ENCODE data around the gene ERBB4.

The ERBB4 gene

GRCh38 chr2:212170382-212170781 lies 368.2 kb downstream of the ERBB4 start:
- Histone ChIP-seq H3K4me2 (ENCODE audit: insufficient read depth, low read length, poor library complexity, severe bottlenecking) (no peak overlapping the region), H4K91ac (ENCODE audit: low read depth, low read length, poor library complexity) (no peak overlapping the region), H2BK120ac (ENCODE audit: low read depth, low read length) (no peak overlapping the region), H3K4me3 (ENCODE audit: low read length in 2 of 2) (no peak overlapping the region), H3K4ac (ENCODE audit: low read length) (no peak overlapping the region), H2AK5ac (ENCODE audit: low read depth, low read length) (no peak overlapping the region), H3K14ac (ENCODE audit: low read length) (no peak overlapping the region), H3K27ac (replicated peaks; ENCODE audit: low read length) (no peak overlapping the region), H2AFZ (ENCODE audit: low read length) (no peak overlapping the region), H3K9ac (ENCODE audit: low read depth, low read length, poor library complexity) (no peak overlapping the region), H3K18ac (ENCODE audit: low read length) (no peak overlapping the region), H3K4me1 (ENCODE audit: control insufficient read depth in 2 of 2, insufficient read depth in 1 of 2, low read depth in 1 of 2, low read length in 2 of 2) (peaks cover 0 to 10% of the 10 kb centered on the region in 2 donors), H2BK12ac (ENCODE audit: low read length) (no peak overlapping the region), H3K27me3 (ENCODE audit: control insufficient read depth in 3 of 3, insufficient read depth in 3 of 3, low read depth in 1 of 3, low read length in 3 of 3) (no peaks in the 10 kb centered on the region), H2BK15ac (ENCODE audit: low read length) (no peak overlapping the region), H3K79me1 (ENCODE audit: low read depth, low read length) (no peaks in the 10 kb centered on the region), H3K23ac (ENCODE audit: low read depth, low read length, poor library complexity) (no peak overlapping the region), H2BK5ac (ENCODE audit: low read length) (no peak overlapping the region), H3K36me3 (replicated peaks in 1 of 2; ENCODE audit: control insufficient read depth in 2 of 2, insufficient read depth in 2 of 2, low read length in 2 of 2) (no peaks in the 10 kb centered on the region), H4K8ac (ENCODE audit: low read depth, low read length) (no peak overlapping the region), H3K9me3 (replicated peaks in 1 of 2; ENCODE audit: control insufficient read depth in 2 of 2, insufficient read depth in 1 of 2, low read depth in 1 of 2, low read length in 2 of 2) (peaks cover 10 to 26% of the 10 kb centered on the region in 2 donors)
- WGBS, 2 donors (ENCODE audit: extremely low coverage in 2 of 2, insufficient read length in 2 of 2, insufficient replicate concordance in 1 of 2), result no CpG with 5 or more reads among the region's 2 CpGs
- DNase-seq (ENCODE audit: low spot score), result no peak

GRCh38 chr2:212158081-212158480 lies 380.5 kb downstream of the ERBB4 start:
- Histone ChIP-seq H3K18ac (ENCODE audit: low read length) (no peak overlapping the region), H4K8ac (ENCODE audit: low read depth, low read length) (no peak overlapping the region), H3K9me3 (replicated peaks in 1 of 2; ENCODE audit: control insufficient read depth in 2 of 2, insufficient read depth in 1 of 2, low read depth in 1 of 2, low read length in 2 of 2) (no peaks in the 10 kb centered on the region), H2BK15ac (ENCODE audit: low read length) (no peak overlapping the region), H2BK120ac (ENCODE audit: low read depth, low read length) (no peak overlapping the region), H3K27ac (replicated peaks; ENCODE audit: low read length) (no peak overlapping the region), H3K14ac (ENCODE audit: low read length) (no peak overlapping the region), H3K27me3 (ENCODE audit: control insufficient read depth in 3 of 3, insufficient read depth in 3 of 3, low read depth in 1 of 3, low read length in 3 of 3) (no peaks in the 10 kb centered on the region), H2AK5ac (ENCODE audit: low read depth, low read length) (no peak overlapping the region), H2BK12ac (ENCODE audit: low read length) (no peak overlapping the region), H2BK5ac (ENCODE audit: low read length) (no peak overlapping the region), H3K4me2 (ENCODE audit: insufficient read depth, low read length, poor library complexity, severe bottlenecking) (no peak overlapping the region), H3K36me3 (replicated peaks in 1 of 2; ENCODE audit: control insufficient read depth in 2 of 2, insufficient read depth in 2 of 2, low read length in 2 of 2) (no peaks in the 10 kb centered on the region), H3K9ac (ENCODE audit: low read depth, low read length, poor library complexity) (no peak overlapping the region), H3K79me1 (ENCODE audit: low read depth, low read length) (no peaks in the 10 kb centered on the region), H3K4ac (ENCODE audit: low read length) (no peak overlapping the region), H3K4me3 (ENCODE audit: low read length in 2 of 2) (no peak overlapping the region), H2AFZ (ENCODE audit: low read length) (no peak overlapping the region), H3K23ac (ENCODE audit: low read depth, low read length, poor library complexity) (no peak overlapping the region), H4K91ac (ENCODE audit: low read depth, low read length, poor library complexity) (no peak overlapping the region), H3K4me1 (ENCODE audit: control insufficient read depth in 2 of 2, insufficient read depth in 1 of 2, low read depth in 1 of 2, low read length in 2 of 2) (peaks cover 1 to 12% of the 10 kb centered on the region in 2 donors)
- WGBS, 2 donors (ENCODE audit: extremely low coverage in 2 of 2, insufficient read length in 2 of 2, insufficient replicate concordance in 1 of 2), result no CpG with 5 or more reads among the region's 1 CpG
- DNase-seq (ENCODE audit: low spot score), result no peak

- no peak overlapping the region for H3K4me2 ChIP-seq (ENCODE audit: insufficient read depth, low read length, poor library complexity, severe bottlenecking)
- H2BK12ac ChIP-seq (ENCODE audit: low read length), result no peak overlapping the region
- H2BK15ac ChIP-seq (ENCODE audit: low read length), result no peak overlapping the region
- WGBS, 2 donors (ENCODE audit: extremely low coverage in 2 of 2, insufficient read length in 2 of 2, insufficient replicate concordance in 1 of 2), result no CpG with 5 or more reads among the region's 1 CpG
- no peak overlapping the region for H3K14ac ChIP-seq (ENCODE audit: low read length)
- H2BK5ac ChIP-seq (ENCODE audit: low read length), result no peak overlapping the region
- no peak for DNase-seq (ENCODE audit: low spot score)
- H3K27me3 ChIP-seq (ENCODE audit: control insufficient read depth in 3 of 3, insufficient read depth in 3 of 3, low read depth in 1 of 3, low read length in 3 of 3), result no peaks in the 10 kb centered on the region
- no peak overlapping the region for H3K27ac ChIP-seq (replicated peaks; ENCODE audit: low read length)
- H2AFZ ChIP-seq (ENCODE audit: low read length), result no peak overlapping the region
- H3K36me3 ChIP-seq (replicated peaks in 1 of 2; ENCODE audit: control insufficient read depth in 2 of 2, insufficient read depth in 2 of 2, low read length in 2 of 2), result no peaks in the 10 kb centered on the region
- H2AK5ac ChIP-seq (ENCODE audit: low read depth, low read length), result no peak overlapping the region
- H3K9me3 ChIP-seq (replicated peaks in 1 of 2; ENCODE audit: control insufficient read depth in 2 of 2, insufficient read depth in 1 of 2, low read depth in 1 of 2, low read length in 2 of 2), result no peaks in the 10 kb centered on the region
- no peak overlapping the region for H3K18ac ChIP-seq (ENCODE audit: low read length)
- no peak overlapping the region for H3K4ac ChIP-seq (ENCODE audit: low read length)
- no peak overlapping the region for H3K9ac ChIP-seq (ENCODE audit: low read depth, low read length, poor library complexity)
- no peak overlapping the region for H3K23ac ChIP-seq (ENCODE audit: low read depth, low read length, poor library complexity)
- H3K4me1 ChIP-seq (ENCODE audit: control insufficient read depth in 2 of 2, insufficient read depth in 1 of 2, low read depth in 1 of 2, low read length in 2 of 2), result peaks cover 1 to 12% of the 10 kb centered on the region in 2 donors
- H4K8ac ChIP-seq (ENCODE audit: low read depth, low read length), result no peak overlapping the region
- H4K91ac ChIP-seq (ENCODE audit: low read depth, low read length, poor library complexity), result no peak overlapping the region
- no peak overlapping the region for H2BK120ac ChIP-seq (ENCODE audit: low read depth, low read length)
- no peaks in the 10 kb centered on the region for H3K79me1 ChIP-seq (ENCODE audit: low read depth, low read length)
- no peak overlapping the region for H3K4me3 ChIP-seq (ENCODE audit: low read length in 2 of 2)
Measured at GRCh38 chr2:212157012-212157411, 381.6 kb downstream of the ERBB4 start.

GRCh38 chr2:212156088-212156487 lies 382.5 kb downstream of the ERBB4 start:
- no peak overlapping the region for H3K27ac ChIP-seq (replicated peaks; ENCODE audit: low read length)
- no peak overlapping the region for H4K91ac ChIP-seq (ENCODE audit: low read depth, low read length, poor library complexity)
- no peak overlapping the region for H3K4me2 ChIP-seq (ENCODE audit: insufficient read depth, low read length, poor library complexity, severe bottlenecking)
- no peak overlapping the region for H3K18ac ChIP-seq (ENCODE audit: low read length)
- no CpG with 5 or more reads among the region's 3 CpGs for WGBS, 2 donors (ENCODE audit: extremely low coverage in 2 of 2, insufficient read length in 2 of 2, insufficient replicate concordance in 1 of 2)
- no peaks in the 10 kb centered on the region for H3K79me1 ChIP-seq (ENCODE audit: low read depth, low read length)
- no peak overlapping the region for H2BK5ac ChIP-seq (ENCODE audit: low read length)
- no peak overlapping the region for H3K23ac ChIP-seq (ENCODE audit: low read depth, low read length, poor library complexity)
- no peak overlapping the region for H2BK15ac ChIP-seq (ENCODE audit: low read length)
- H3K4me1 ChIP-seq (ENCODE audit: control insufficient read depth in 2 of 2, insufficient read depth in 1 of 2, low read depth in 1 of 2, low read length in 2 of 2), result peaks cover 1 to 12% of the 10 kb centered on the region in 2 donors
- H2BK120ac ChIP-seq (ENCODE audit: low read depth, low read length), result no peak overlapping the region
- H3K4ac ChIP-seq (ENCODE audit: low read length), result no peak overlapping the region
- no peaks in the 10 kb centered on the region for H3K36me3 ChIP-seq (replicated peaks in 1 of 2; ENCODE audit: control insufficient read depth in 2 of 2, insufficient read depth in 2 of 2, low read length in 2 of 2)
- H4K8ac ChIP-seq (ENCODE audit: low read depth, low read length), result no peak overlapping the region
- H2AK5ac ChIP-seq (ENCODE audit: low read depth, low read length), result no peak overlapping the region
- H3K9me3 ChIP-seq (replicated peaks in 1 of 2; ENCODE audit: control insufficient read depth in 2 of 2, insufficient read depth in 1 of 2, low read depth in 1 of 2, low read length in 2 of 2), result no peaks in the 10 kb centered on the region
- no peak overlapping the region for H2AFZ ChIP-seq (ENCODE audit: low read length)
- no peaks in the 10 kb centered on the region for H3K27me3 ChIP-seq (ENCODE audit: control insufficient read depth in 3 of 3, insufficient read depth in 3 of 3, low read depth in 1 of 3, low read length in 3 of 3)
- H3K9ac ChIP-seq (ENCODE audit: low read depth, low read length, poor library complexity), result no peak overlapping the region
- H3K4me3 ChIP-seq (ENCODE audit: low read length in 2 of 2), result no peak overlapping the region
- H2BK12ac ChIP-seq (ENCODE audit: low read length), result no peak overlapping the region
- no peak for DNase-seq (ENCODE audit: low spot score)
- H3K14ac ChIP-seq (ENCODE audit: low read length), result no peak overlapping the region

Data from neuronal stem cell (in vitro differentiated cells).